Heart left ventricle (tissue), 16 donors: ENCODE measurements around the gene OXSR1. TPM values are rescaled to one million over a fixed set of nuclear protein-coding genes. Genes with fewer than 3 reads are reported as not detected.

Experiments
- ATAC-seq, 4 donors: fragments of 200-7000 bp; cut with Tn5 transposase; one replicate each; pipeline ENCODE4 v1.9.1; 2020 to 2022; ENCODE audit warnings: moderate library complexity in 4 of 4, mild to moderate bottlenecking in 3 of 4, moderate number of reproducible peaks in 1 of 4
- DNase-seq, 5 donors: peaks; one replicate each; pipeline ENCODE4 v3.0.0-alpha.2; 2020
- H3K27ac ChIP-seq, 12 donors: fragments of 200-600 bp; sonication (generic) in 4 of 12; one replicate each; pipeline versions ENCODE4 v1.5.0 to v1.8.0; 2016 to 2022; ENCODE audit warnings: mild to moderate bottlenecking in 2 of 12
- H3K27me3 ChIP-seq, 9 donors: fragments of 200-600 bp; sonication (generic) in 2 of 9; one replicate each; pipeline versions ENCODE4 v1.5.1 to v1.8.0; 2016 to 2022; ENCODE audit warnings: mild to moderate bottlenecking in 3 of 9
- H3K36me3 ChIP-seq, 9 donors: fragments of 200-600 bp; sonication (generic) in 2 of 9; one replicate each; pipeline versions ENCODE4 v1.5.0 to v1.8.0; 2018 to 2022; ENCODE audit warnings: mild to moderate bottlenecking in 2 of 9
- H3K4me1 ChIP-seq, 12 donors: fragments of 200-600 bp; sonication (generic) in 4 of 12; one replicate each; pipeline versions ENCODE4 v1.5.0 to v1.8.0; 2016 to 2022; ENCODE audit warnings: mild to moderate bottlenecking in 3 of 12
- H3K4me3 ChIP-seq, 12 donors: fragments of 200-600 bp; sonication (generic) in 4 of 12; one replicate each; pipeline versions ENCODE4 v1.5.0 to v1.8.0; 2017 to 2022; ENCODE audit warnings: mild to moderate bottlenecking in 9 of 12, moderate library complexity in 4 of 12
- H3K9me3 ChIP-seq, 12 donors: fragments of 200-600 bp; sonication (generic) in 4 of 12; one replicate each; pipeline versions ENCODE4 v1.5.0 to v1.8.0; 2016 to 2022; ENCODE audit warnings: mild to moderate bottlenecking in 1 of 12
- POLR2A ChIP-seq, 2 donors: fragments of 450-650 bp; IDR thresholded peaks; one replicate each; pipeline ENCODE4 v1.6.1; 2017; ENCODE audit warnings: antibody characterized with exemption in 2 of 2, mild to moderate bottlenecking in 2 of 2, moderate library complexity in 2 of 2
- WGBS, 4 donors: extraction: QIAGEN DNeasy Blood & Tissue Kit in 2 of 4; methylation state at CpG; one replicate each; pipeline versions ENCODE4 v1.1.5 to v1.1.7; 2013 to 2018; 5-methylcytosine and 5-hydroxymethylcytosine counted together
- intact Hi-C, 10 donors: fragments of 100-400 bp; cut with DNase I; formaldehyde crosslinking; loops; one replicate each; pipeline versions ENCODE4 v1.11.1 to v1.14.2; 2022
- polyA plus RNA-seq, 2 donors: library from polyadenylated mRNA; stranded (reverse); fragments of 200-250 nt; gene quantifications; one replicate each; pipeline ENCODE4 v1.2.3, GENCODE V29; 2013
- total RNA-seq, 9 donors: library from RNA; depleted of rRNA in 2 of 9; stranded (reverse); fragments of >200 nt in 2 of 9; fragmentation: NEBNext Ultra II Directional in 3 of 9; extraction: Animal tissue kit (Norgen Biotek cat#: 25700) in 3 of 9; gene quantifications; one replicate each; pipeline versions ENCODE4 v1.1.0 to v1.2.4, GENCODE V29; 2016 to 2023
- TF ChIP-seq, protein P1 (sequence below), 12 donors: fragments of 200-600 bp; sonication (generic) in 4 of 12; IDR thresholded peaks; one replicate each; pipeline versions ENCODE4 v1.5.0 to v1.8.0; 2018 to 2022; ENCODE audit warnings: antibody characterized with exemption in 12 of 12, mild to moderate bottlenecking in 5 of 12
- donor health status: ischemic (EF 13 %, LVEDD 7.1; RV severe dilation, severe dysfunction).
- donor health status: healthy with polysubstance abuse.
- donor health status: DM: no; HTN: yes; CAD: no.
- donor health status: DM: no; HTN: no; CAD: no.
- donor health status: ischemic (EF 25% LVEDD 6.9; RV normal size, moderate dysfunction).
- donor health status: ischemic (EF 25% LVEDD 5.7; RV mildly dilated, moderate dysfunction).
- donor health status: healthy.
- donor health status: DM: yes; HTN: yes; CAD: no.
- donor health status: ischemic (EF 35%, LVEDD 5.7; RV mildly dilated, moderate dysfunction).
- donor health status: nonischemic (EF 11% LVEDD 7.7; RV severe dilation, severe dysfunction).
- donor health status: DM: yes; HTN: yes; CAD: no.
- donor health status: PGD.
- donor health status: ischemic (EF 29% LVEDD 5.4; RV normal size, mild dysfunction).
- donor health status: nonischemic (EF 23%, LVEDD 6.1; RV moderate dilation, normal function).

OXSR1 gene
- total and polyA plus RNA-seq, 11 donors: 10.4 to 38.3 (median 31.7) TPM

DNA sequence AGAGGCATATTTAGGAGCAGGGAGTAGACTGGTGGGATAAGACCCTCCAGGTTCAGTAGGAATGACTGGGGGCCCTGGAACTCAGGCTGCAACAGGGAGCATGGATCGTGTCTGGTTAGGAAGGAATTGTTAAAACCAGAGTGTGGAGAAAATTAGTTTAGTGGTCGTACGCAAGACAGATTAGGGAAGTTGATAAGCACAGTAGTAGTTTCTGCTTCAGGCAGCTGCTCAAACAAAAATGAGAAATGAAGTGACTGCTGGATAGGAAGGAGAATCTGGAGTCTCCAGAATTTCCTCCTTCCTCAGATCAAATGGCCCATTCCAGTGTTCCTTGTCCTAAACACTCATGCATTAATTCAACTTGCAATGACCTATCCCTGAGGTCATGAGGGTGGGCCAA, 15.6 kb upstream of the OXSR1 start:
- Histone ChIP-seq H3K4me3 (no peak overlapping the region), H3K9me3 (peaks cover 0 to 18% (median 5%) of the 10 kb centered on the region in 12 donors), H3K27ac (peak overlapping the region in 1 of 12 donors; percentile 83), H3K27me3 (no peaks in the 10 kb centered on the region), H3K4me1 (peaks cover 0 to 68% (median 0%) of the 10 kb centered on the region in 12 donors), H3K36me3 (no peaks in the 10 kb centered on the region)
- DNase-seq (no peak), ATAC-seq (no peak)
- 49 to 77% (median 55%) methylated on average over 3 of the region's 3 CpGs for WGBS, 4 donors
- TF ChIP-seq POLR2A (IDR thresholded peaks at IDR 0.05): no peak
- TF ChIP-seq, protein P1, sequence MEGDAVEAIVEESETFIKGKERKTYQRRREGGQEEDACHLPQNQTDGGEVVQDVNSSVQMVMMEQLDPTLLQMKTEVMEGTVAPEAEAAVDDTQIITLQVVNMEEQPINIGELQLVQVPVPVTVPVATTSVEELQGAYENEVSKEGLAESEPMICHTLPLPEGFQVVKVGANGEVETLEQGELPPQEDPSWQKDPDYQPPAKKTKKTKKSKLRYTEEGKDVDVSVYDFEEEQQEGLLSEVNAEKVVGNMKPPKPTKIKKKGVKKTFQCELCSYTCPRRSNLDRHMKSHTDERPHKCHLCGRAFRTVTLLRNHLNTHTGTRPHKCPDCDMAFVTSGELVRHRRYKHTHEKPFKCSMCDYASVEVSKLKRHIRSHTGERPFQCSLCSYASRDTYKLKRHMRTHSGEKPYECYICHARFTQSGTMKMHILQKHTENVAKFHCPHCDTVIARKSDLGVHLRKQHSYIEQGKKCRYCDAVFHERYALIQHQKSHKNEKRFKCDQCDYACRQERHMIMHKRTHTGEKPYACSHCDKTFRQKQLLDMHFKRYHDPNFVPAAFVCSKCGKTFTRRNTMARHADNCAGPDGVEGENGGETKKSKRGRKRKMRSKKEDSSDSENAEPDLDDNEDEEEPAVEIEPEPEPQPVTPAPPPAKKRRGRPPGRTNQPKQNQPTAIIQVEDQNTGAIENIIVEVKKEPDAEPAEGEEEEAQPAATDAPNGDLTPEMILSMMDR (IDR thresholded peaks at IDR 0.05): no peak
- intact Hi-C loops: loop anchor here in 1 of 10 donors (10.0 kb wide), 1 partner anchor 85 kb away; no protein-coding TSS in a partner anchor

DNA sequence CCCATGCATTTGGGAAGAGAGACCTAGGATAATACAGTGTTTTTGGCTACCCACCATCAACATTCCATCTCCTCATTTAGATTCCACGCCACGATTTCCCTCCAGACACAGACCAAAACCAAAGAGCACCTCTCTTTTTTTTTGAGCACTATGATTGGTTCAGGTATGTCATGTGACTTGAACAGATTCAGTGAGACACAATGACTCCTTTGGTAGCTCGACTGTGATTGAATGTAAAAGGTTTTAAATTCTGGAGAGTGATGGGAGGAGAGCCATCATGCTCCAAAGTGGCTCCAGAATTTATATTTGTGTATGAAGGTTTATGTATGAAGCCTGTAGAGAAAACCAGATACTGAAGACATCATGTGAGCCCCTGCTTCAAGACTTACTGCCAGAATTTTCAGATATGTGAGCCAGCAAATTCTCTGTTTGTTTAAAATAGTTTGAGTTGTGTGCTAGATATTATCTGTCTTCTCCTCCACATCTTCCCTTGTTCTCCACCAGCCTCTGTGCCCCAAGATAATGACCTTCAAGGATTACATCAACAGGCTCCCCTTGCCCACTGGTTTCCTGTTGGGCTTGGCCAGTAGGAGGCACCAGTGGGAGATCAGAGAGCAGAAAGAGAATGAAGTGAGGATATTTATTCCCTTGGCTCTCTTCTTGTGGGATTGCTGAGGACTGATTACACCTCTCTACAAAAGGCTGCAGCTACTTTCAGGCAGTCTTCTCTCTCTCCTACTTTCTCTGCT, 14.4 kb upstream of the OXSR1 start:
- H3K27ac ChIP-seq: peak overlapping the region in 1 of 12 donors; percentile 73
- ATAC-seq (no peak), DNase-seq (no peak)
- H3K27me3 ChIP-seq: no peaks in the 10 kb centered on the region
- peaks cover 0 to 18% (median 5%) of the 10 kb centered on the region in 12 donors for H3K9me3 ChIP-seq
- no peak overlapping the region for H3K4me3 ChIP-seq
- H3K36me3 ChIP-seq: no peaks in the 10 kb centered on the region
- 72 to 83% (median 80%) methylated on average over 3 of the region's 3 CpGs for WGBS, 4 donors
- peaks cover 0 to 68% (median 0%) of the 10 kb centered on the region in 12 donors for H3K4me1 ChIP-seq
- TF ChIP-seq, protein P1 (IDR thresholded peaks at IDR 0.05): no peak
- TF ChIP-seq POLR2A (IDR thresholded peaks at IDR 0.05): no peak
- intact Hi-C loops: no loop called here

DNA sequence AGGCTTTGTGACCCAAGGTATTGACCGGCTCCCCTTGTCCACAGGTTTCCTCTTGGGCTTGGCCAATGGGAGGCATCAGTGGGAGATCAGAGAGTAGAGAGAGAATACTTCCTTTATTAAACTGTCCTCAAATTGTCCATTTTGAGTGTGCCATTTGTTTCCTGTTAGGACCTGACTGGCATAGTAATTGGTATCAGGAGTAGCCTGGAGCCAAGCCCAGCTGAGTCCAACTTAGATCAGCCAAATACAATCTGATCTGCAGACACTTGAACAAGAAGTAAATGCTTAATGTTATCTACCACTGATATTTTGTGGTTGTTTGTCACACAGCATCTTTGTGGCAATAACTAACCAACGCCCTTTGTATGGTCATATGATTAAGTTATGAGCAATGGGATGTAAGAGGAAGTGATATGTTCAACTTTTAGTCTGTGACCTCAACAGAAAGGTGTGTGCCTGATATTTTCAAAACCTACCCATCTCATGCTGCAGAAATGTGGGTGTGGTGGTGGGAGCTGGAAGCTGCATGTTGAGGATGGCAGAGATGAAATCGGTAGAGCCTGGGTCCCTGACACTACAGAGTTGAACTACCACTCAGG, 13.6 kb upstream of the OXSR1 start:
- intact Hi-C loops: no loop called here
- no peaks in the 10 kb centered on the region for H3K36me3 ChIP-seq
- peaks cover 0 to 68% (median 0%) of the 10 kb centered on the region in 12 donors for H3K4me1 ChIP-seq
- H3K4me3 ChIP-seq: no peak overlapping the region
- H3K27ac ChIP-seq: peak overlapping the region in 1 of 12 donors; percentile 73
- ATAC-seq (no peak), DNase-seq (no peak)
- WGBS, 4 donors: 79 to 94% (median 92%) methylated on average over 3 of the region's 3 CpGs
- no peaks in the 10 kb centered on the region for H3K27me3 ChIP-seq
- H3K9me3 ChIP-seq: peaks cover 0 to 10% (median 2%) of the 10 kb centered on the region in 12 donors
- TF ChIP-seq, protein P1 (IDR thresholded peaks at IDR 0.05): no peak
- TF ChIP-seq POLR2A (IDR thresholded peaks at IDR 0.05): no peak

DNA sequence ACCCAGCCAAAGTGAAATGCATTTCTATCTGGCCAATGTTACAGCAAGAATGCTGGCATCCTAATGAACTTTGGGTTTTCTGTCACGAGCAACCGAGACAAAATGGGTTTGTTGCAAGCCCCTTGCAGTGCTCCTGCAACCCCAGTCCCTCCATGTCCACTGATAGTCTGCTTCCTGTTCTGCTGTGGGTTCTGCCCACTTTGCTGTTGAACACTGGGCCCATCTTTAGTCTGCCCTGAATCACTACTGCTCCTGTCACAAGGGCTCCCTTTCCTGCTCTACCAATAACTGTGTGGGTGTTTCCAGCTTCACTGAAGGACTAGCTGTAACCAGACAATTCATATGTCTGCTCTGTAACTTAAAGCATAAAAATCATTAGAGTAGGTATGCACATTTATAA, 12.7 kb upstream of the OXSR1 start:
- peaks cover 0 to 67% (median 0%) of the 10 kb centered on the region in 12 donors for H3K4me1 ChIP-seq

More for the DNA sequence above, 12.7 kb upstream of the OXSR1 start:
- Histone ChIP-seq H3K27me3 (no peaks in the 10 kb centered on the region), H3K4me3 (no peak overlapping the region), H3K27ac (peak overlapping the region in 1 of 12 donors; percentile 3), H3K9me3 (peaks cover 0 to 2% (median 0%) of the 10 kb centered on the region in 12 donors), H3K36me3 (no peaks in the 10 kb centered on the region)
- TF ChIP-seq, protein P1 (IDR thresholded peaks at IDR 0.05): no peak
- TF ChIP-seq POLR2A (IDR thresholded peaks at IDR 0.05): no peak
- WGBS, 4 donors: 89 to 100% (median 93%) methylated on average over 2 of the region's 2 CpGs
- intact Hi-C loops: no loop called here
- DNase-seq (no peak), ATAC-seq (no peak)
